HEK293 (cell line): ENCODE results near the gene RAB3C.

Experiments
- CTCF ChIA-PET: fragments of 350-600 bp; formaldehyde crosslinking; extraction: SDS; loops from one replicate; lab custom pipeline; 2021; ENCODE audit warnings: antibody characterized with exemption; lab: Yijun Ruan, JAX
- POLR2A ChIA-PET: fragments of 300-600 bp; formaldehyde crosslinking; extraction: SDS; loops from one replicate; lab custom pipeline; 2020; ENCODE audit warnings: antibody characterized with exemption, inconsistent platforms; lab: Yijun Ruan, JAX
- H3K27ac ChIP-seq: fragments of 200-500 bp; sonication (Bioruptor generic); 2 replicates; pipeline ENCODE4 v1.5.1; 2014; ENCODE audit warnings: low read depth, low read length, control low read depth, inconsistent platforms; ENCODE audit errors: extremely low read depth
- H3K36me3 ChIP-seq, 2 experiments: fragments of 200-500 bp in 1 of 2; sonication (Bioruptor generic) in 1 of 2; 1 replicate in 1 of 2; 2 replicates in 1 of 2; pipeline ENCODE4 v1.5.1; 2014 to 2017; ENCODE audit warnings: inconsistent platforms in 2 of 2, low read length in 2 of 2; ENCODE audit not compliant: control insufficient read depth in 2 of 2, insufficient read depth in 1 of 2
- H3K4me1 ChIP-seq: fragments of 200-500 bp; sonication (Bioruptor generic); 2 replicates; pipeline ENCODE4 v1.5.1; 2014; ENCODE audit warnings: mild to moderate bottlenecking, low read length, inconsistent platforms; ENCODE audit not compliant: control insufficient read depth, insufficient read depth
- H3K4me3 ChIP-seq: 2 replicates; pipeline ENCODE4 v1.5.1; 2011; ENCODE audit warnings: low read depth, mild to moderate bottlenecking, control low read depth, low read length, moderate library complexity
- H3K9me3 ChIP-seq: fragments of 200-500 bp; sonication (Bioruptor generic); 2 replicates; pipeline ENCODE4 v1.5.1; 2014; ENCODE audit warnings: low read depth, low read length, inconsistent platforms; ENCODE audit not compliant: control insufficient read depth, insufficient read depth
- KLF16 ChIP-seq: fragments of 450-650 bp; formaldehyde crosslinking; IDR thresholded peaks from 2 replicates; pipeline ENCODE4 v1.5.1; 2017; ENCODE audit warnings: missing biosample characterization, missing genetic modification characterization
- MZF1 ChIP-seq: fragments of 450-650 bp; formaldehyde crosslinking; IDR thresholded peaks from 2 replicates; pipeline ENCODE4 v1.5.1; 2017; ENCODE audit warnings: missing biosample characterization, missing genetic modification characterization, borderline replicate concordance
- PRDM1 ChIP-seq: fragments of 450-650 bp; formaldehyde crosslinking; IDR thresholded peaks from 2 replicates; pipeline ENCODE4; 2016; ENCODE audit warnings: missing biosample characterization, missing genetic modification characterization
- SP3 ChIP-seq: fragments of 450-650 bp; formaldehyde crosslinking; IDR thresholded peaks from 2 replicates; pipeline ENCODE4 v1.5.1; 2016; ENCODE audit warnings: missing biosample characterization, missing genetic modification characterization
- YY2 ChIP-seq: fragments of 450-650 bp; formaldehyde crosslinking; IDR thresholded peaks from 2 replicates; pipeline ENCODE4 v1.5.1; 2016; ENCODE audit warnings: missing biosample characterization, missing genetic modification characterization
- ZBTB20 ChIP-seq: fragments of 450-650 bp; formaldehyde crosslinking; IDR thresholded peaks from 2 replicates; pipeline ENCODE4 v1.5.1; 2016; ENCODE audit warnings: missing biosample characterization, missing genetic modification characterization
- ZBTB48 ChIP-seq: fragments of 450-650 bp; formaldehyde crosslinking; IDR thresholded peaks from 2 replicates; pipeline ENCODE4 v1.5.1; 2016; ENCODE audit warnings: missing biosample characterization, missing genetic modification characterization
- ZNF112 ChIP-seq: fragments of 450-650 bp; formaldehyde crosslinking; IDR thresholded peaks from 2 replicates; pipeline ENCODE4 v1.5.0; 2017; ENCODE audit warnings: missing biosample characterization, missing genetic modification characterization
- ZNF19 ChIP-seq: fragments of 450-650 bp; formaldehyde crosslinking; IDR thresholded peaks from 2 replicates; pipeline ENCODE4; 2016; ENCODE audit warnings: missing biosample characterization, missing genetic modification characterization, low read depth
- ZNF23 ChIP-seq: fragments of 450-650 bp; formaldehyde crosslinking; IDR thresholded peaks from 2 replicates; pipeline ENCODE4 v1.5.1; 2016; ENCODE audit warnings: missing biosample characterization, missing genetic modification characterization, borderline replicate concordance
- ZNF37A ChIP-seq: fragments of 450-650 bp; IDR thresholded peaks from 2 replicates; pipeline ENCODE4 v1.5.1; 2018; ENCODE audit warnings: missing biosample characterization, missing genetic modification characterization
- ZNF404 ChIP-seq: fragments of 450-650 bp; formaldehyde crosslinking; IDR thresholded peaks from 2 replicates; pipeline ENCODE4 v1.5.1; 2017; ENCODE audit warnings: missing biosample characterization, missing genetic modification characterization
- ZNF426 ChIP-seq: fragments of 450-650 bp; formaldehyde crosslinking; IDR thresholded peaks from 2 replicates; pipeline ENCODE4 v1.5.1; 2017; ENCODE audit warnings: missing biosample characterization, missing genetic modification characterization, mild to moderate bottlenecking, inconsistent platforms, moderate library complexity
- ZNF530 ChIP-seq: fragments of 450-650 bp; formaldehyde crosslinking; IDR thresholded peaks from 2 replicates; pipeline ENCODE4 v1.5.1; 2016; ENCODE audit warnings: low read depth, missing biosample characterization, missing genetic modification characterization
- ZNF558 ChIP-seq: fragments of 450-650 bp; formaldehyde crosslinking; IDR thresholded peaks from 2 replicates; pipeline ENCODE4 v1.5.1; 2016; ENCODE audit warnings: missing biosample characterization, missing genetic modification characterization
- ZNF596 ChIP-seq: fragments of 450-650 bp; IDR thresholded peaks from 2 replicates; pipeline ENCODE4 v1.5.0; 2018; ENCODE audit warnings: missing biosample characterization, mild to moderate bottlenecking, missing genetic modification characterization, moderate library complexity
- ZNF623 ChIP-seq: fragments of 450-650 bp; formaldehyde crosslinking; IDR thresholded peaks from 2 replicates; pipeline ENCODE4 v1.5.1; 2016; ENCODE audit warnings: missing biosample characterization, missing genetic modification characterization
- ZSCAN30 ChIP-seq: fragments of 450-650 bp; IDR thresholded peaks from 2 replicates; pipeline ENCODE4 v1.5.1; 2018; ENCODE audit warnings: missing biosample characterization, mild to moderate bottlenecking, missing genetic modification characterization, moderate library complexity
- TF ChIP-seq, protein P1 (sequence below): fragments of 450-650 bp; IDR thresholded peaks from 2 replicates; pipeline ENCODE4 v1.5.1; 2018; ENCODE audit warnings: missing biosample characterization, missing genetic modification characterization
- TF ChIP-seq, protein P2 (sequence below): fragments of 450-650 bp; formaldehyde crosslinking; IDR thresholded peaks from 2 replicates; pipeline ENCODE4 v1.5.1; 2016; ENCODE audit warnings: missing biosample characterization, missing genetic modification characterization, low read depth
- TF ChIP-seq, protein P3 (sequence below): fragments of 450-650 bp; formaldehyde crosslinking; IDR thresholded peaks from 2 replicates; pipeline ENCODE4 v1.5.1; 2016; ENCODE audit warnings: missing biosample characterization, missing genetic modification characterization
- TF ChIP-seq, protein P4 (sequence below): fragments of 450-650 bp; formaldehyde crosslinking; IDR thresholded peaks from 2 replicates; pipeline ENCODE4 v1.5.1; 2016; ENCODE audit warnings: missing biosample characterization, missing genetic modification characterization
- TF ChIP-seq, protein P5 (sequence below): fragments of 450-650 bp; formaldehyde crosslinking; IDR thresholded peaks from 2 replicates; pipeline ENCODE4 v1.5.1; 2017; ENCODE audit warnings: missing biosample characterization, missing genetic modification characterization

Gene RAB3C

DNA sequence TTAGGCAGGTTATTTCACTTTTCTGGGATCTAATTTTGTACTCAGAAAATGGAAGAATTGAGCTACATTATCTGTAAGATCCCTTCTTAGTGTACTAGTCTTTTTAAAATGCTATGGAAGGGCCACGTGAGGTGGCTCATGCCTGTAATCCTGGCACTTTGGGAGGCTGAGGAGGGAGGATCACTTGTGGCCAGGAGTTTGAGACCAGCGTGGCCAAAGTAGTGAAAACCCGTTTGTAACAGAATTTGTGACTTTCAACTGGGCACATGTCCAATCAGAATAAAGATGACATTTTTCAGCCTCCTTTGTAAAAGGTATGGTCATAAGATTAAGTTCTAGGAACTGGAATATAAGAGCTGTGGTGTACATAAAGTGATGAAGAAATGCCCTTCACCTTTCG lies 3.1 kb upstream of the RAB3C start:
- Histone ChIP-seq H3K4me1 (no peaks in the 10 kb centered on the region), H3K4me3 (no peak overlapping the region), H3K9me3 (no peaks in the 10 kb centered on the region), H3K36me3 (no peaks in the 10 kb centered on the region), H3K27ac (no peak overlapping the region)
- no peak for TF ChIP-seq ZNF19 (tag by site-specific recombination)
- TF ChIP-seq ZNF112 (tag by site-specific recombination) = no peak
- TF ChIP-seq ZNF530 (tag by site-specific recombination) = no peak
- TF ChIP-seq YY2 (tag by site-specific recombination) = no peak
- no peak for TF ChIP-seq SP3 (tag by site-specific recombination)
- TF ChIP-seq ZNF623 (tag by site-specific recombination) = no peak
- TF ChIP-seq, protein P1, sequence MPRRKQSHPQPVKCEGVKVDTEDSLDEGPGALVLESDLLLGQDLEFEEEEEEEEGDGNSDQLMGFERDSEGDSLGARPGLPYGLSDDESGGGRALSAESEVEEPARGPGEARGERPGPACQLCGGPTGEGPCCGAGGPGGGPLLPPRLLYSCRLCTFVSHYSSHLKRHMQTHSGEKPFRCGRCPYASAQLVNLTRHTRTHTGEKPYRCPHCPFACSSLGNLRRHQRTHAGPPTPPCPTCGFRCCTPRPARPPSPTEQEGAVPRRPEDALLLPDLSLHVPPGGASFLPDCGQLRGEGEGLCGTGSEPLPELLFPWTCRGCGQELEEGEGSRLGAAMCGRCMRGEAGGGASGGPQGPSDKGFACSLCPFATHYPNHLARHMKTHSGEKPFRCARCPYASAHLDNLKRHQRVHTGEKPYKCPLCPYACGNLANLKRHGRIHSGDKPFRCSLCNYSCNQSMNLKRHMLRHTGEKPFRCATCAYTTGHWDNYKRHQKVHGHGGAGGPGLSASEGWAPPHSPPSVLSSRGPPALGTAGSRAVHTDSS (tag by site-specific recombination) = no peak
- TF ChIP-seq, protein P2, sequence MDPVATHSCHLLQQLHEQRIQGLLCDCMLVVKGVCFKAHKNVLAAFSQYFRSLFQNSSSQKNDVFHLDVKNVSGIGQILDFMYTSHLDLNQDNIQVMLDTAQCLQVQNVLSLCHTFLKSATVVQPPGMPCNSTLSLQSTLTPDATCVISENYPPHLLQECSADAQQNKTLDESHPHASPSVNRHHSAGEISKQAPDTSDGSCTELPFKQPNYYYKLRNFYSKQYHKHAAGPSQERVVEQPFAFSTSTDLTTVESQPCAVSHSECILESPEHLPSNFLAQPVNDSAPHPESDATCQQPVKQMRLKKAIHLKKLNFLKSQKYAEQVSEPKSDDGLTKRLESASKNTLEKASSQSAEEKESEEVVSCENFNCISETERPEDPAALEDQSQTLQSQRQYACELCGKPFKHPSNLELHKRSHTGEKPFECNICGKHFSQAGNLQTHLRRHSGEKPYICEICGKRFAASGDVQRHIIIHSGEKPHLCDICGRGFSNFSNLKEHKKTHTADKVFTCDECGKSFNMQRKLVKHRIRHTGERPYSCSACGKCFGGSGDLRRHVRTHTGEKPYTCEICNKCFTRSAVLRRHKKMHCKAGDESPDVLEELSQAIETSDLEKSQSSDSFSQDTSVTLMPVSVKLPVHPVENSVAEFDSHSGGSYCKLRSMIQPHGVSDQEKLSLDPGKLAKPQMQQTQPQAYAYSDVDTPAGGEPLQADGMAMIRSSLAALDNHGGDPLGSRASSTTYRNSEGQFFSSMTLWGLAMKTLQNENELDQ (tag by site-specific recombination) = no peak
- TF ChIP-seq, protein P3, sequence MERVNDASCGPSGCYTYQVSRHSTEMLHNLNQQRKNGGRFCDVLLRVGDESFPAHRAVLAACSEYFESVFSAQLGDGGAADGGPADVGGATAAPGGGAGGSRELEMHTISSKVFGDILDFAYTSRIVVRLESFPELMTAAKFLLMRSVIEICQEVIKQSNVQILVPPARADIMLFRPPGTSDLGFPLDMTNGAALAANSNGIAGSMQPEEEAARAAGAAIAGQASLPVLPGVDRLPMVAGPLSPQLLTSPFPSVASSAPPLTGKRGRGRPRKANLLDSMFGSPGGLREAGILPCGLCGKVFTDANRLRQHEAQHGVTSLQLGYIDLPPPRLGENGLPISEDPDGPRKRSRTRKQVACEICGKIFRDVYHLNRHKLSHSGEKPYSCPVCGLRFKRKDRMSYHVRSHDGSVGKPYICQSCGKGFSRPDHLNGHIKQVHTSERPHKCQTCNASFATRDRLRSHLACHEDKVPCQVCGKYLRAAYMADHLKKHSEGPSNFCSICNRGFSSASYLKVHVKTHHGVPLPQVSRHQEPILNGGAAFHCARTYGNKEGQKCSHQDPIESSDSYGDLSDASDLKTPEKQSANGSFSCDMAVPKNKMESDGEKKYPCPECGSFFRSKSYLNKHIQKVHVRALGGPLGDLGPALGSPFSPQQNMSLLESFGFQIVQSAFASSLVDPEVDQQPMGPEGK (tag by site-specific recombination) = no peak
- no peak for TF ChIP-seq ZSCAN30 (tag by site-specific recombination)
- TF ChIP-seq ZNF596 (tag by site-specific recombination) = no peak
- TF ChIP-seq ZNF558 (tag by site-specific recombination) = no peak
- TF ChIP-seq, protein P4, sequence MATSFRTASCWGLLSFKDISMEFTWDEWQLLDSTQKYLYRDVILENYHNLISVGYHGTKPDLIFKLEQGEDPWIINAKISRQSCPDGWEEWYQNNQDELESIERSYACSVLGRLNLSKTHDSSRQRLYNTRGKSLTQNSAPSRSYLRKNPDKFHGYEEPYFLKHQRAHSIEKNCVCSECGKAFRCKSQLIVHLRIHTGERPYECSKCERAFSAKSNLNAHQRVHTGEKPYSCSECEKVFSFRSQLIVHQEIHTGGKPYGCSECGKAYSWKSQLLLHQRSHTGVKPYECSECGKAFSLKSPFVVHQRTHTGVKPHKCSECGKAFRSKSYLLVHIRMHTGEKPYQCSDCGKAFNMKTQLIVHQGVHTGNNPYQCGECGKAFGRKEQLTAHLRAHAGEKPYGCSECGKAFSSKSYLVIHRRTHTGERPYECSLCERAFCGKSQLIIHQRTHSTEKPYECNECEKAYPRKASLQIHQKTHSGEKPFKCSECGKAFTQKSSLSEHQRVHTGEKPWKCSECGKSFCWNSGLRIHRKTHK (tag by site-specific recombination) = no peak
- no peak for TF ChIP-seq KLF16 (tag by site-specific recombination)
- POLR2A ChIA-PET = no interaction called here
- CTCF ChIA-PET = interaction anchor here (0.7 kb wide), 1 partner anchor 81 kb away, joined by 3 read pairs; no protein-coding TSS in a partner anchor

DNA sequence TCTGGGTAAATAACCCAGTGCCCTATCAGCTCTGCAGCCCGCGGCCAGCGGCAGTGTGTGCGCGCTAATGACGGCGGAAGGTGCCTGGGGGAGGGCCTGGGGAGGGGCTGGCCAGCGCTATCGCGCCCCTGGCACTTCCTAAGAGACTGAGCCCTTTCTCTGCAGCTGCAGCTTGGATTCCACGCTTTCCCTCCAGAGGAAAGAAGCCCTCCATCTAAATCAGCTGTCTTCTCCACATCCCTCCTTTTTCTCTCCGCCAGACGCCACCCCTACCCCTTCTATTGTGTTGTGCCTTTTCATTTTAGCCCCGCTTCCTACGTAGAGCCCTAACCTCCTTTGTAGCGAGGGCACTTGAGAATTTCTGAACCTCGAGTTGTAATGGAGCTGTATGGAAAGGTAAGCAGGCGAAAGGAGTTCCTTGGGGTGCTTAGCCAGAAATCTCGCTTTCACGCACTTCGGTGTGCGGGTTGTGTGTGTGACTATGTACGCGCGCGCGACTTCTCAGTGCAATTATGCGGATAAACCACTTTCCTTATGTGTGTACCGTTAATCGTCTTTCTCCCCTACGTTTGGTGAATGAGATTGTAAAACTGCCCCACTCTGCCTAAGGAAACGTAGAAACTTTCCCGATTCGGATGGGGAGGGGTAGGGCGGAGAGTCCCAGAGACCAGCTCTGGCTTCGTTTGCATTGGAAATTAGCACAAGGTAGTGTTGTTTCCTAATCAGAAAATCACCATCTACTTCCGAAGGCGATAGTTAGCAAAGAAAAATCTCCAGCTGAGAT lies 664 bp upstream of the RAB3C start:
- Histone ChIP-seq H3K4me1 (no peaks in the 10 kb centered on the region), H3K9me3 (no peaks in the 10 kb centered on the region), H3K36me3 (no peaks in the 10 kb centered on the region), H3K27ac (no peak overlapping the region), H3K4me3 (peak overlapping the region; percentile 47)
- POLR2A ChIA-PET = no interaction called here
- CTCF ChIA-PET = interaction anchor here (0.7 to 1.7 kb wide), 3 partner anchors 12 to 181 kb away, joined by 3 read pairs; no protein-coding TSS in a partner anchor
- TF ChIP-seq ZNF37A (no peak), ZNF23 (no peak), MZF1 (tag by site-specific recombination) (0 out of 2 replicates have a peak, but pooled peaks have one; percentile 16), ZBTB48 (peak; percentile 99), ZBTB20 (peak; percentile 82), PRDM1 (tag by site-specific recombination) (peak; percentile 79), ZNF404 (tag by site-specific recombination) (peak; percentile 72; the same call in 1 of the 2 replicates), ZNF426 (no peak)
- TF ChIP-seq, protein P5, sequence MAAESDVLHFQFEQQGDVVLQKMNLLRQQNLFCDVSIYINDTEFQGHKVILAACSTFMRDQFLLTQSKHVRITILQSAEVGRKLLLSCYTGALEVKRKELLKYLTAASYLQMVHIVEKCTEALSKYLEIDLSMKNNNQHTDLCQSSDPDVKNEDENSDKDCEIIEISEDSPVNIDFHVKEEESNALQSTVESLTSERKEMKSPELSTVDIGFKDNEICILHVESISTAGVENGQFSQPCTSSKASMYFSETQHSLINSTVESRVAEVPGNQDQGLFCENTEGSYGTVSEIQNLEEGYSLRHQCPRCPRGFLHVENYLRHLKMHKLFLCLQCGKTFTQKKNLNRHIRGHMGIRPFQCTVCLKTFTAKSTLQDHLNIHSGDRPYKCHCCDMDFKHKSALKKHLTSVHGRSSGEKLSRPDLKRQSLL (tag by site-specific recombination) = peak; percentile 41; the same call in 1 of the 2 replicates
- TF ChIP-seq, protein P2 (tag by site-specific recombination) = no peak
